Measurements from ENCODE around the gene NFIC. TPM values are rescaled to one million over a fixed set of nuclear protein-coding genes. Genes with fewer than 3 reads are reported as not detected.

Gene NFIC
- total RNA-seq, 4 donors from 2014 or later = 138 to 200 (median 160) TPM

DNA sequence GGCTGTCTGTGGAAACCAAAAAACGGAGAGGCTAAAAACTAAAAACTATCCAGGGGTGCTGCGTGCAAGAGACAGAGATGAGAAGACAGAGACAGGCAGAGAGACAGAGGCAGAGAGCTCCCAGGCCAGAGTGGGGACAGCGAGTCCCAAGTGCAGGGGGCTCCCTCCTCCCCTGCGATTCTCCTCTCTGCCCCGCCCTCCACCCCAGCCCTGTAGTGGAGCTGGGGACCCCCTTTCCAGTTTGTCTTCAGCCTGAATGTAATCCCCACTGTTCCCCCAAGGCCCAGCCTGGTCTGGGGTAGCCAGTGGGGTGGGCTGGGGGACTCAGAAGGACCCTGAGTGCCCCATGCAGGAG lies 2.0 kb downstream of the NFIC start:
- Histone ChIP-seq H3K4me3 (peak overlapping the region; percentile 87 to 99 (median 96)), H3K27ac (peak overlapping the region; percentile 97 to 100 (median 100)), H3K27me3 (no peaks in the 10 kb centered on the region), H3K4me1 (peaks cover 0 to 84% (median 34%) of the 10 kb centered on the region in 4 donors), H3K36me3 (no peaks in the 10 kb centered on the region), H3K9me3 (no peaks in the 10 kb centered on the region)
- no peak for TF ChIP-seq EP300 (IDR thresholded peaks at IDR 0.05)
- no peak for TF ChIP-seq CTCF (IDR thresholded peaks at IDR 0.05)
- TF ChIP-seq POLR2A (IDR thresholded peaks at IDR 0.05) = no peak
- WGBS, 2 donors = 33 to 38% methylated on average over 5 of the region's 5 CpGs
- no peak for DNase-seq (ENCODE audit: low spot score in 2 of 2)

DNA sequence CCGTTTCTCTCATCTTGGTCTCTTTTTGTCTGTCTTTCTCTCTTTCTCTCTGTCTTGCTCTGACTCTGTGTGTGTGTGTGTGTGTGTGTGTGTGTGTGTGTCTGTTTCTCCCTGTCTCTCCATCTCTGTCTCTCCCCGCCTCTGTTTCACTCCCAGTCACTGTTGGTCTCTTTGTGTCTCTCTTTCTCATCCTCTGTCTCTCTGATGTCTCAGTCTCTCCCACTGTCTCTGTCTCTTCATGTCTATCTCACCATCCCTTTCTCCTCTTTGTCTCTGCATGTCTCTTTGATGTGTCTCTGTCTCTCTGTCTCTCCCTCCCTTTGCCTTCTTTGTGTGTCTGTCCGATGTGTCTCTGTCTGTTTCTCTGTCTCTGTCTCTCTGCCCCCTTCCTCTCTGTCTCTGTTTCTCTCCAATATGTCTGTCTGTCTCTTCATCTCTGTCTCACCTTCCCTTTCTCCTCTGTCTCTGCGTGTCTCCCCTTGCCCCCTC lies 2.5 kb downstream of the NFIC start:
- WGBS, 2 donors = 18 to 22% methylated on average over 4 of the region's 4 CpGs
- H3K36me3 ChIP-seq = no peaks in the 10 kb centered on the region
- TF ChIP-seq CTCF (IDR thresholded peaks at IDR 0.05) (no peak), POLR2A (IDR thresholded peaks at IDR 0.05) (no peak), EP300 (IDR thresholded peaks at IDR 0.05) (no peak)
- no peaks in the 10 kb centered on the region for H3K27me3 ChIP-seq
- H3K4me1 ChIP-seq = peaks cover 0 to 84% (median 36%) of the 10 kb centered on the region in 4 donors
- H3K27ac ChIP-seq = peak overlapping the region; percentile 97 to 100 (median 100)
- H3K4me3 ChIP-seq = peak overlapping the region; percentile 87 to 99 (median 96)
- no peaks in the 10 kb centered on the region for H3K9me3 ChIP-seq
- no peak for DNase-seq (ENCODE audit: low spot score in 2 of 2)

- DNase-seq (ENCODE audit: low spot score in 2 of 2) = no peak
- no peaks in the 10 kb centered on the region for H3K36me3 ChIP-seq
- H3K27me3 ChIP-seq = no peaks in the 10 kb centered on the region
These were observed 3.2 kb downstream of the NFIC start for GRCh38 chr19:3369337-3370213.

DNA sequence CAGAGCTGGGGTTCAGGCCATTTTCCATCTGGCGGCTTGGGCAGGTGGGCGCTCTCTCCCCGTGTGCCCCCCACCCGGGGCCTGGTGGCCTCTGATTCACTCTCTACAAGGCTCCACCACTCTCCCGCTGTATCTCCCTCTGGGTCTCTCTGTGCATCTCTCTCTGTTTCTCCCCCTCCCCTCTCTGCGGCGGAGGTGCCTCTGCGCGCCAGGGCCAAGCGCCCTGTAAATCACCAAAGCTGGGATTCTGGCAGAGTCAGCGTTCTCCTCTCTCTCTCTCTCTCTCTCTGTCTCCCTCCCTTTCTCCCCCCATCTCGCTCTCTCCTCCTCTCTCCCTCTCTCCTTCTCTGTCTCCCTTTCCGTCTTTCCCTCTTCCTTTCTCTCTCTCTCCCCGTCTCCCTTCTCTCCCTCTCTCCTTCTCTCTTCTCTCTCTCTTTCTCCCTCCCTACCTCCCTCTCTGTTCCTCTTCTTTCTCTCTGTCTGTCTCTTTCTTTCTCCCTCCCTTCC lies 3.9 kb downstream of the NFIC start:
- H3K4me1 ChIP-seq = peaks cover 0 to 84% (median 37%) of the 10 kb centered on the region in 4 donors
- H3K9me3 ChIP-seq = no peaks in the 10 kb centered on the region
- TF ChIP-seq POLR2A (IDR thresholded peaks at IDR 0.05) (no peak), CTCF (IDR thresholded peaks at IDR 0.05) (no peak), EP300 (IDR thresholded peaks at IDR 0.05) (no peak)
- no peaks in the 10 kb centered on the region for H3K36me3 ChIP-seq
- H3K4me3 ChIP-seq = peak overlapping the region; percentile 87 to 99 (median 96)
- no peak for DNase-seq (ENCODE audit: low spot score in 2 of 2)
- WGBS, 2 donors = 25 to 31% methylated on average over 14 of the region's 14 CpGs
- H3K27ac ChIP-seq = peak overlapping the region; percentile 92 to 100 (median 98)
- no peaks in the 10 kb centered on the region for H3K27me3 ChIP-seq

More at GRCh38 chr19:3369337-3370213, 3.2 kb downstream of the NFIC start:
- Histone ChIP-seq H3K9me3 (no peaks in the 10 kb centered on the region), H3K27ac (peak overlapping the region; percentile 92 to 100 (median 98)), H3K4me3 (peak overlapping the region; percentile 87 to 99 (median 96)), H3K4me1 (peaks cover 0 to 84% (median 39%) of the 10 kb centered on the region in 4 donors)
- WGBS, 2 donors = 12 to 14% methylated on average over 41 of the region's 42 CpGs
- TF ChIP-seq POLR2A (IDR thresholded peaks at IDR 0.05) (peak in 1 of 2 donors; percentile 39), CTCF (IDR thresholded peaks at IDR 0.05) (peak in 1 of 5 experiments; percentile 25), EP300 (IDR thresholded peaks at IDR 0.05) (peak in 1 of 2 donors; percentile 61)

Measured in tibial nerve (tissue), 4 donors.